GM23338 (cell line): ENCODE measurements around the gene UGT1A10. TPM values are rescaled to one million over a fixed set of nuclear protein-coding genes. Genes with fewer than 3 reads are reported as not detected.

ENCODE experiments used
- ATAC-seq: fragments of 200-7000 bp; cut with Tn5 transposase; 3 replicates; pipeline ENCODE4 v1.9.1; 2020
- DNase-seq: peaks from one replicate; pipeline ENCODE4 v3.0.0-alpha.2; 2015; ENCODE audit warnings: low spot score
- H2AFZ ChIP-seq: fragments of 200-600 bp; sonication (generic); 2 replicates; pipeline ENCODE4 v1.8.0; 2016; ENCODE audit warnings: antibody characterized with exemption, mild to moderate bottlenecking, moderate library complexity
- H3F3A ChIP-seq: fragments of 200-600 bp; sonication (generic); replicated peaks from 2 replicates; pipeline ENCODE4 v1.8.0; 2017; ENCODE audit warnings: antibody characterized with exemption, mixed run types, low read depth
- H3K27ac ChIP-seq: fragments of 200-600 bp; sonication (generic); 2 replicates; pipeline ENCODE4 v1.6.1; 2016; ENCODE audit warnings: low read depth
- H3K27me3 ChIP-seq: fragments of 200-600 bp; sonication (generic); 2 replicates; pipeline ENCODE4 v1.8.0; 2016; ENCODE audit warnings: mild to moderate bottlenecking, mixed run types, moderate library complexity; ENCODE audit not compliant: insufficient read depth
- H3K36me3 ChIP-seq: fragments of 200-600 bp; sonication (generic); 2 replicates; pipeline ENCODE4 v1.8.0; 2016; ENCODE audit warnings: mild to moderate bottlenecking; ENCODE audit not compliant: insufficient read depth
- H3K4me1 ChIP-seq: fragments of 200-600 bp; sonication (generic); 2 replicates; pipeline ENCODE4 v1.8.0; 2016; ENCODE audit warnings: mild to moderate bottlenecking, moderate library complexity; ENCODE audit not compliant: insufficient read depth
- H3K4me2 ChIP-seq: fragments of 200-600 bp; sonication (generic); 2 replicates; pipeline ENCODE4 v1.7.1; 2017; ENCODE audit warnings: mixed run types
- H3K4me3 ChIP-seq: fragments of 200-600 bp; sonication (generic); 2 replicates; pipeline ENCODE4 v1.6.1; 2016; ENCODE audit warnings: mixed run types
- H3K79me2 ChIP-seq: fragments of 200-600 bp; sonication (generic); replicated peaks from 2 replicates; pipeline ENCODE4 v1.8.0; 2017; ENCODE audit warnings: mild to moderate bottlenecking; ENCODE audit not compliant: insufficient read depth
- H3K9me2 ChIP-seq: fragments of 200-600 bp; sonication (generic); 2 replicates; pipeline ENCODE4 v1.8.0; 2017; ENCODE audit not compliant: insufficient read depth
- H4K20me1 ChIP-seq: fragments of 200-600 bp; sonication (generic); replicated peaks from 2 replicates; pipeline ENCODE4 v1.8.0; 2017; ENCODE audit warnings: mild to moderate bottlenecking; ENCODE audit not compliant: insufficient read depth
- H3K27ac Mint-ChIP-seq: 2 replicates; pipeline ENCODE4 v1.8.0; 2020; ENCODE audit warnings: inconsistent platforms, mild to moderate bottlenecking, moderate library complexity, mixed read lengths
- H3K27me3 Mint-ChIP-seq: 3 replicates; pipeline ENCODE4 v1.8.0; 2022; ENCODE audit warnings: low read depth, mild to moderate bottlenecking, moderate library complexity, mixed read lengths, inconsistent platforms; ENCODE audit not compliant: insufficient read depth, poor library complexity
- H3K36me3 Mint-ChIP-seq: 3 replicates; pipeline ENCODE4 v1.8.0; 2021; ENCODE audit warnings: low read depth, mild to moderate bottlenecking, inconsistent platforms, moderate library complexity, mixed read lengths
- H3K4me1 Mint-ChIP-seq: 3 replicates; pipeline ENCODE4 v1.8.0; 2020; ENCODE audit warnings: mild to moderate bottlenecking, inconsistent platforms, mixed read lengths
- H3K4me3 Mint-ChIP-seq: 3 replicates; pipeline ENCODE4 v1.8.0; 2021; ENCODE audit warnings: moderate library complexity, mild to moderate bottlenecking, inconsistent platforms, mixed read lengths
- H3K9me3 Mint-ChIP-seq: 3 replicates; pipeline ENCODE4 v1.8.0; 2020; ENCODE audit warnings: moderate library complexity, mild to moderate bottlenecking, inconsistent platforms, mixed read lengths
- EZH2 ChIP-seq: fragments of 200-600 bp; sonication (generic); IDR thresholded peaks from one replicate; pipeline ENCODE4 v1.8.0; 2017; ENCODE audit warnings: antibody characterized with exemption, mild to moderate bottlenecking, low read depth; ENCODE audit not compliant: unreplicated experiment
- EZH2phosphoT487 ChIP-seq: fragments of 200-600 bp; sonication (generic); IDR thresholded peaks from one replicate; pipeline ENCODE4 v1.8.1; 2018; ENCODE audit warnings: antibody characterized with exemption; ENCODE audit not compliant: unreplicated experiment
- POLR2AphosphoS5 ChIP-seq: IDR thresholded peaks from 2 replicates; pipeline ENCODE4 v1.6.1; 2016; ENCODE audit warnings: antibody characterized with exemption, low read depth
- STAT1 ChIP-seq: IDR thresholded peaks from one replicate; pipeline ENCODE4 v1.6.1; 2016; ENCODE audit warnings: antibody characterized with exemption; ENCODE audit not compliant: unreplicated experiment
- ZNF462 ChIP-seq: fragments of 250-450 bp; sonication (Bioruptor Pico); IDR thresholded peaks from 2 replicates; pipeline ENCODE4 v1.5.0; 2020; ENCODE audit warnings: mild to moderate bottlenecking, moderate library complexity
- polyA plus RNA-seq: library from polyadenylated mRNA; unstranded; fragments of >200 nt; fragmentation: Nextera tagmentation; extraction: Ambion mirVana; gene quantifications from 2 replicates; pipeline ENCODE4 v1.2.1, GENCODE V29; 2016
- total RNA-seq: library from RNA; depleted of rRNA; stranded (reverse); fragments of >200 nt; shearing (Covaris generic); gene quantifications from 2 replicates; pipeline ENCODE4 v1.2.3, GENCODE V29; 2014
- TF ChIP-seq, protein P1 (sequence below), 2 experiments: fragments of 200-600 bp in 1 of 2; sonication (generic) in 1 of 2; conservative IDR thresholded peaks; 2 replicates each; pipeline versions ENCODE4 v1.5.1 to v1.6.1; 2016 to 2017; ENCODE audit warnings: antibody characterized with exemption in 2 of 2, low read depth in 2 of 2, mild to moderate bottlenecking in 2 of 2, moderate library complexity in 1 of 2
- TF ChIP-seq, protein P2 (sequence below): IDR thresholded peaks from one replicate; pipeline ENCODE4 v1.6.1; 2018; ENCODE audit warnings: antibody characterized with exemption; ENCODE audit not compliant: unreplicated experiment

UGT1A10 gene
- total and polyA plus RNA-seq, 2 experiments from 2014 or later: not detected

DNA sequence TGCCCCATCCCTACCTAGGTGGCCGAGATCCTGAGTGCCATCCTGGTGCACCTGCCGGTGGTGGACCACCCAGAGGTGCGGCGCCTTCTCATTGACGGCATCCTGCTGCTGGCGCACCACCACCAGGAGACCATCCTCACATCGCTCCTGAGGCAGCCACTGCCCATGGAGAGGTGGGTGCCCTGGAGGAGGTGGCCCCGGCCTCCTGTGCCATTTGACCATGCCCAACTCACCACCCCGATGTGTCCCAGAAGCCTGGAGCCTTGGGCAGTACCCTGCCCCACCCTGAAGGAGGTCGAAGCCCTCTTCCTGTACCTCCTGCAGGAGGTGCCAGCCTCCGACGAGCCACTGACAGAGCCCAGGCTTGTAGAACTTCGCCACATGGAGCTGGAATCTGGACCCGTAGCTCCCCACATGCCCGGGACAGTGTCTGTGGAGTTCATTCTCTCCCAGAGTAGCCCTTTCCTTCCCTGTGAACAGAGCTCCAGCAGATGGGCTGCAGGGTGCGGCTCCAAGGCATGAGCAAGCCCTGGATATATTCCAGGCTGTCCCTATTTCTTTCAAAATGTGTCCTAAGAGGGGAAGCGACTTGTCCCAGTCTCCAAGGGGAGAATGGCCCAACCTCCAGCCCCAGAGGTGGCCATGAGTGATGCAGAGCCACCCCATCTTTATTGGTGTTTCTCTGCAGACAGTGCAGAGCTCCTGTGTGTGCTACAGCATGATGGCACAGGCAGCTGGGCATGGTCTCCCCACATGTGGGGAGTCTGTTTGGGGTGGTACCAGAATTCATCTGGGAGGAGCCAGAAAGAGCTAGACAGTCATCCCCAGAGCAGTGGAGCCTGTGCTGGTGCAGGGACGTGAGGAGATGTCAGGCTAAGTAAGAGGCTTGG lies 183.9 kb downstream of the UGT1A10 start (continued):
- TF ChIP-seq ZNF462 (CRISPR knock-in tag): no peak

- no peaks in the 10 kb centered on the region for H3K36me3 Mint-ChIP-seq
- Histone ChIP-seq H3K4me2 (no peak overlapping the region), H3F3A (no peaks in the 10 kb centered on the region), H3K9me2 (no peaks in the 10 kb centered on the region), H3K4me1 (no peaks in the 10 kb centered on the region), H3K79me2 (no peaks in the 10 kb centered on the region), H3K27ac (no peak overlapping the region), H3K4me3 (no peak overlapping the region), H3K27me3 (no peaks in the 10 kb centered on the region), H3K36me3 (no peaks in the 10 kb centered on the region), H2AFZ (no peak overlapping the region), H4K20me1 (no peaks in the 10 kb centered on the region)
- H3K27me3 Mint-ChIP-seq: peaks cover 15% of the 10 kb centered on the region
- H3K4me3 Mint-ChIP-seq: no peak overlapping the region
- ATAC-seq: no peak
- no peak overlapping the region for H3K27ac Mint-ChIP-seq
- H3K4me1 Mint-ChIP-seq: peaks cover 3% of the 10 kb centered on the region; the same call in 2 of the 3 replicates
- DNase-seq: no peak
- H3K9me3 Mint-ChIP-seq: no peaks in the 10 kb centered on the region
- TF ChIP-seq EZH2: no peak
These were observed 184.5 kb downstream of the UGT1A10 start for GRCh38 chr2:233820774-233821105.

DNA sequence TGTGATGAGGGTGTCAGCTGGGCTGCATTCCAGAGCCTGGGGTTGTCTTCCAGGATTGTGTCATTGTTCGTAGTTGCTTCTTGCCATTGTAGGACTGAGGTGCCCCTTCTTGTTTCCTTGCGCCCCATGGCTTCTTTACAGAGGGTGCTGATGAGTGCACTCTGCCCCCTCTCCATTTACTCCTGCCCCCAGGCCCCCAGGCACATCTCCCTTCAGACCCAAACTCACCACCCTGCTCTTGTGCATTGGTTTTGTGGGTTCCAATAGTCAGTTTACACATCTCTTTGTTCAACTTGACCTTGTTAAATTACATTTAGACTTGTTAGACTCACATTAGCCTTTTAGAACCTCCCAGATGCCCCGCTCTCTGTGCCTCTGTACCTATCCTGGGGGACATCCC lies 184.9 kb downstream of the UGT1A10 start:
- H3K27me3 ChIP-seq: no peaks in the 10 kb centered on the region
- Mint-ChIP-seq H3K27me3 (peaks cover 15% of the 10 kb centered on the region), H3K36me3 (no peaks in the 10 kb centered on the region), H3K9me3 (peaks cover 2% of the 10 kb centered on the region; the same call in 1 of the 3 replicates), H3K4me3 (no peak overlapping the region), H3K27ac (no peak overlapping the region), H3K4me1 (peaks cover 3% of the 10 kb centered on the region; the same call in 2 of the 3 replicates)
- H3F3A ChIP-seq: no peaks in the 10 kb centered on the region
- no peaks in the 10 kb centered on the region for H3K4me1 ChIP-seq
- H3K79me2 ChIP-seq: no peaks in the 10 kb centered on the region
- no peak overlapping the region for H2AFZ ChIP-seq
- H4K20me1 ChIP-seq: no peaks in the 10 kb centered on the region
- DNase-seq (no peak), ATAC-seq (no peak)
- no peaks in the 10 kb centered on the region for H3K36me3 ChIP-seq
- H3K9me2 ChIP-seq: no peaks in the 10 kb centered on the region
- no peak overlapping the region for H3K4me2 ChIP-seq
- H3K27ac ChIP-seq: no peak overlapping the region
- H3K4me3 ChIP-seq: no peak overlapping the region
- TF ChIP-seq, protein P1, sequence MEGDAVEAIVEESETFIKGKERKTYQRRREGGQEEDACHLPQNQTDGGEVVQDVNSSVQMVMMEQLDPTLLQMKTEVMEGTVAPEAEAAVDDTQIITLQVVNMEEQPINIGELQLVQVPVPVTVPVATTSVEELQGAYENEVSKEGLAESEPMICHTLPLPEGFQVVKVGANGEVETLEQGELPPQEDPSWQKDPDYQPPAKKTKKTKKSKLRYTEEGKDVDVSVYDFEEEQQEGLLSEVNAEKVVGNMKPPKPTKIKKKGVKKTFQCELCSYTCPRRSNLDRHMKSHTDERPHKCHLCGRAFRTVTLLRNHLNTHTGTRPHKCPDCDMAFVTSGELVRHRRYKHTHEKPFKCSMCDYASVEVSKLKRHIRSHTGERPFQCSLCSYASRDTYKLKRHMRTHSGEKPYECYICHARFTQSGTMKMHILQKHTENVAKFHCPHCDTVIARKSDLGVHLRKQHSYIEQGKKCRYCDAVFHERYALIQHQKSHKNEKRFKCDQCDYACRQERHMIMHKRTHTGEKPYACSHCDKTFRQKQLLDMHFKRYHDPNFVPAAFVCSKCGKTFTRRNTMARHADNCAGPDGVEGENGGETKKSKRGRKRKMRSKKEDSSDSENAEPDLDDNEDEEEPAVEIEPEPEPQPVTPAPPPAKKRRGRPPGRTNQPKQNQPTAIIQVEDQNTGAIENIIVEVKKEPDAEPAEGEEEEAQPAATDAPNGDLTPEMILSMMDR (conservative IDR thresholded peaks at IDR 0.05; ENCODE audit: low read depth in 2 of 2): no peak
- TF ChIP-seq POLR2AphosphoS5 (no peak), EZH2phosphoT487 (no peak), STAT1 (no peak), EZH2 (no peak)
- TF ChIP-seq, protein P2, sequence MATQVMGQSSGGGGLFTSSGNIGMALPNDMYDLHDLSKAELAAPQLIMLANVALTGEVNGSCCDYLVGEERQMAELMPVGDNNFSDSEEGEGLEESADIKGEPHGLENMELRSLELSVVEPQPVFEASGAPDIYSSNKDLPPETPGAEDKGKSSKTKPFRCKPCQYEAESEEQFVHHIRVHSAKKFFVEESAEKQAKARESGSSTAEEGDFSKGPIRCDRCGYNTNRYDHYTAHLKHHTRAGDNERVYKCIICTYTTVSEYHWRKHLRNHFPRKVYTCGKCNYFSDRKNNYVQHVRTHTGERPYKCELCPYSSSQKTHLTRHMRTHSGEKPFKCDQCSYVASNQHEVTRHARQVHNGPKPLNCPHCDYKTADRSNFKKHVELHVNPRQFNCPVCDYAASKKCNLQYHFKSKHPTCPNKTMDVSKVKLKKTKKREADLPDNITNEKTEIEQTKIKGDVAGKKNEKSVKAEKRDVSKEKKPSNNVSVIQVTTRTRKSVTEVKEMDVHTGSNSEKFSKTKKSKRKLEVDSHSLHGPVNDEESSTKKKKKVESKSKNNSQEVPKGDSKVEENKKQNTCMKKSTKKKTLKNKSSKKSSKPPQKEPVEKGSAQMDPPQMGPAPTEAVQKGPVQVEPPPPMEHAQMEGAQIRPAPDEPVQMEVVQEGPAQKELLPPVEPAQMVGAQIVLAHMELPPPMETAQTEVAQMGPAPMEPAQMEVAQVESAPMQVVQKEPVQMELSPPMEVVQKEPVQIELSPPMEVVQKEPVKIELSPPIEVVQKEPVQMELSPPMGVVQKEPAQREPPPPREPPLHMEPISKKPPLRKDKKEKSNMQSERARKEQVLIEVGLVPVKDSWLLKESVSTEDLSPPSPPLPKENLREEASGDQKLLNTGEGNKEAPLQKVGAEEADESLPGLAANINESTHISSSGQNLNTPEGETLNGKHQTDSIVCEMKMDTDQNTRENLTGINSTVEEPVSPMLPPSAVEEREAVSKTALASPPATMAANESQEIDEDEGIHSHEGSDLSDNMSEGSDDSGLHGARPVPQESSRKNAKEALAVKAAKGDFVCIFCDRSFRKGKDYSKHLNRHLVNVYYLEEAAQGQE: no peak
